ENCODE results near the gene ALX1. TPM values are rescaled to one million over a fixed set of nuclear protein-coding genes. Genes with fewer than 3 reads are reported as not detected.

Gene ALX1
- total RNA-seq, 1 donor from 2014 or later, result not detected

DNA sequence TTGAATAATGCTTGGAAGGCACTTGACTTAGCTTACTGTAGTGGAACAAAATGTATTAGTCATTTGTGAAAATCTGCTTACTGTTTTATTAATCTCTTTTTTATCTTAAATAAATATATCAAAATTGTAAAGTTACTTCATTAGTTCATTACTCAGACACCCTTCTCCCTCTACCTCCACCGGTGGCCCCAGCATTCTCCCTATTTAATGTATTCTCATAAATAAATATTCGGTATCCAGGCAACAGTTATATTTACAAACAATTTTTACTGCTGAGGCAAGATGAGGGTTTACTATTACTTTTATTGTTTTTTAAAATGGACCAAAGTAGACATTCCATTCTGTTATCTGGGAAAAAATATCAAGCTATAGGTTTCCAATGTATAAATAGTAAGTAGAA, 19.6 kb upstream of the ALX1 start:
- DNase-seq, result no peak
- no peak overlapping the region for H3K27ac ChIP-seq (replicated peaks)
- H3K9me3 ChIP-seq (replicated peaks), result no peaks in the 10 kb centered on the region
- H3K4me3 ChIP-seq, result no peak overlapping the region
- H3K36me3 ChIP-seq, result no peaks in the 10 kb centered on the region
- H3K4me1 ChIP-seq, result no peaks in the 10 kb centered on the region
- no peaks in the 10 kb centered on the region for H3K27me3 ChIP-seq (ENCODE audit: low read depth)
- TF ChIP-seq, protein P1, sequence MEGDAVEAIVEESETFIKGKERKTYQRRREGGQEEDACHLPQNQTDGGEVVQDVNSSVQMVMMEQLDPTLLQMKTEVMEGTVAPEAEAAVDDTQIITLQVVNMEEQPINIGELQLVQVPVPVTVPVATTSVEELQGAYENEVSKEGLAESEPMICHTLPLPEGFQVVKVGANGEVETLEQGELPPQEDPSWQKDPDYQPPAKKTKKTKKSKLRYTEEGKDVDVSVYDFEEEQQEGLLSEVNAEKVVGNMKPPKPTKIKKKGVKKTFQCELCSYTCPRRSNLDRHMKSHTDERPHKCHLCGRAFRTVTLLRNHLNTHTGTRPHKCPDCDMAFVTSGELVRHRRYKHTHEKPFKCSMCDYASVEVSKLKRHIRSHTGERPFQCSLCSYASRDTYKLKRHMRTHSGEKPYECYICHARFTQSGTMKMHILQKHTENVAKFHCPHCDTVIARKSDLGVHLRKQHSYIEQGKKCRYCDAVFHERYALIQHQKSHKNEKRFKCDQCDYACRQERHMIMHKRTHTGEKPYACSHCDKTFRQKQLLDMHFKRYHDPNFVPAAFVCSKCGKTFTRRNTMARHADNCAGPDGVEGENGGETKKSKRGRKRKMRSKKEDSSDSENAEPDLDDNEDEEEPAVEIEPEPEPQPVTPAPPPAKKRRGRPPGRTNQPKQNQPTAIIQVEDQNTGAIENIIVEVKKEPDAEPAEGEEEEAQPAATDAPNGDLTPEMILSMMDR (IDR thresholded peaks at IDR 0.05; ENCODE audit: borderline replicate concordance), result no peak
- intact Hi-C loops (cut with micrococcal nuclease), result no loop called here

DNA sequence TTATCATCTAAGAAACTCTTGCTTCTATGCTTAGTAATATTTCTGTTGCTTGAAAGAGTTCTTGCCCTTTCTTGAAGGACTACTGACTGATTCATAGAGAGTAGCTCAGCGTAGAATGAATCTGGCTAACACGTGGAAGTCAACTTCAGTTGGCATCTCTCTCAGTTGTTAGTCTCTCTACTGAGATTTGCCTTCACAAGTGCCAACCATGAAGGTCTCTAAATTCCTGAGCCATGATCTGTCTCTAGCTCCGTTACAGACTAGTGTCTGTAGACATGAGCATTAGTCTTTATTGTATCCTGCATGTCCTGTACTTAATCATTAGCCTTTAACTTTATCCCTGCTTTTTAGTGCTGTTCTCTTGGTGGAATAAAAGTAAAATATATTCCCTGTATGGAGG, 19.1 kb upstream of the ALX1 start:
- Histone ChIP-seq H3K36me3 (no peaks in the 10 kb centered on the region), H3K27me3 (ENCODE audit: low read depth) (no peaks in the 10 kb centered on the region), H3K4me3 (no peak overlapping the region), H3K9me3 (replicated peaks) (no peaks in the 10 kb centered on the region), H3K4me1 (no peaks in the 10 kb centered on the region), H3K27ac (replicated peaks) (no peak overlapping the region)
- TF ChIP-seq, protein P1 (IDR thresholded peaks at IDR 0.05; ENCODE audit: borderline replicate concordance), result no peak
- intact Hi-C loops (cut with micrococcal nuclease), result no loop called here
- no peak for DNase-seq

DNA sequence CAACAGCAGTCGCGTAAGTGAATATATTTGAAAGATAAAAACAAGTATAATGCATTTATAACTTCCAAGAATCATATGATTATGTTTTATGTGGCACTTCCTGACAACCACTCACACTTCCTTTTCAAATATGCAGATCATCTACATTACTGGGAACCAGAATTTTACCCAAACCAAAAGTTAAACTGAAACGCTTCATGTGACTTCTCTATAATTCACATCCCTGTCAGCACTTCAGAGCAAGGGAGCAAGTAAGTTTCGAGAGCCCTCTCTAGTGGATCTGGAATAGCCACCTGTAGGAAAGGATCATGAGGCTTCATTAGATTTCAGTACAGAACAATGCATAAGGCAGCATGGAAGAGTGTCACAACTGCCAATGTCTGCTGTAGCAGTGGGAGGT, 13.7 kb upstream of the ALX1 start:
- TF ChIP-seq, protein P1 (IDR thresholded peaks at IDR 0.05; ENCODE audit: borderline replicate concordance), result no peak
- Histone ChIP-seq H3K4me1 (no peaks in the 10 kb centered on the region), H3K27me3 (ENCODE audit: low read depth) (peaks cover 28% of the 10 kb centered on the region), H3K9me3 (replicated peaks) (no peaks in the 10 kb centered on the region), H3K36me3 (no peaks in the 10 kb centered on the region), H3K4me3 (no peak overlapping the region), H3K27ac (replicated peaks) (no peak overlapping the region)
- intact Hi-C loops (cut with micrococcal nuclease), result no loop called here
- no peak for DNase-seq

DNA sequence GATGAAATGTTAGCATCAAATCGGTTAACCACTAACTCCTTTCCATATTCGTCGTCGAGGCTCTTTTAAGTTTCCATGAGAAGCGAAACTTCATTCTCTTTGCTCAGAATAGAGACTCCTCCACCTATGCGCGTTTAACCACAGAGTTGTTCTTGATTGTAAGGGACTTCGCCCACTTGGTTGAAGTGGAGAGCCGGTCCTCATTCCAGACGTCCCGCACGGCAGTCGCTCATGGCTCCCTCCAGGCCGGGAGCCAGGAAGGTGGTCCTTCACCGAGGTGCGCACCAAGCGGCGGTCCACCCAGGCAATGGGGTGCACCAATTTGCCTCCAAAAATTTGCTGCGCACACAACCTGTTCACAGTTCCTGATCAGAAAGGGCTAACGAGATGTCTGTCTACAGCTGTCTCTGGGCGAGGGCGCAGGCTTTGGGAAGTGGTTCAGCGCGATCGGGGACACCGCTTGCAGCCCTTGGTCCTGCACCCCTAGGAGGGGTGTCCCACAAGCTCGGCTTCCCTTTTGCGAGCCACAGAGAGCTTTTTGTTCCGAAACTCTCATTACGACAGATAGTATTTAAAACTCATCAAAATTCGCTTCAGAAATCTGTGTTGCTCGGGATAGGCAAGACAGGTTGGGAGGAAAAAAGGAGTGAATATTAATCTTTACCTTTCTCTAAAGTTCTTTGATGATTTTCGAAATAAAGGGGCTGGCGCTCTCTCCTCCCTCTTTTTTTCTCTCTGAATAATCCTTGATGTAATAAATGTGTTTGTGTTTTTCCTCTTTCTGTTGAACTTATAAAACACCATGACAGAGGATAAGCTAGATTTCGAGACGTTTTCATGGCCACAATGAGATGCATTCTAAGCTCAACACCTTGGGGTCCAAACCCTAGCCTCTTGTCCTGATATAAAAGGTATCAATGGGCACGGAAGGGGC, 6.4 kb upstream of the ALX1 start:
- Histone ChIP-seq H3K27me3 (ENCODE audit: low read depth) (peaks cover 100% of the 10 kb centered on the region), H3K36me3 (no peaks in the 10 kb centered on the region), H3K4me1 (peaks cover 6% of the 10 kb centered on the region), H3K27ac (replicated peaks) (no peak overlapping the region), H3K4me3 (no peak overlapping the region), H3K9me3 (replicated peaks) (no peaks in the 10 kb centered on the region)
- DNase-seq, result no peak
- TF ChIP-seq, protein P1 (IDR thresholded peaks at IDR 0.05; ENCODE audit: borderline replicate concordance), result no peak
- intact Hi-C loops (cut with micrococcal nuclease), result no loop called here

DNA sequence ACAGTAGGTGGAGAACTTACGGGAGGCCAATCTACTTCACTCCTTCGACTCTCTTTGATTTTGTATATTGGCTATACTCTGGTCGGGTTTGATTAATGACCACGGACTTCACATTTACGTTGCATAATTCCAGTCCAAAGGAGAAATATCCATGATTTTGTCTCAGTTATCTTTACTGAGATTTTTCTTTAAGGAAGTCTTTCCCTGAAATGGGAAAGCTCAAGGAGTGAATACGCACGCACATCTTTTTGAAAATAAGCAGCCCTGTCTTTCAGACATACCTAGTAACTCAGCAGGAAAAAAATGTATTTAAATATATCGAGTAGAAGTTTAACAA, 5.7 kb upstream of the ALX1 start:
- H3K9me3 ChIP-seq (replicated peaks), result no peaks in the 10 kb centered on the region
- H3K27ac ChIP-seq (replicated peaks), result no peak overlapping the region
- no peak overlapping the region for H3K4me3 ChIP-seq
- no peak for DNase-seq
- peaks cover 9% of the 10 kb centered on the region for H3K4me1 ChIP-seq
- no peaks in the 10 kb centered on the region for H3K36me3 ChIP-seq
- H3K27me3 ChIP-seq (ENCODE audit: low read depth), result peaks cover 100% of the 10 kb centered on the region
- TF ChIP-seq, protein P1 (IDR thresholded peaks at IDR 0.05; ENCODE audit: borderline replicate concordance), result no peak
- intact Hi-C loops (cut with micrococcal nuclease), result no loop called here

Data from left ventricle myocardium inferior (tissue), 1 donor.